CD4-positive, alpha-beta T cell treated with Interleukin-21 for 1 hour (primary cell): ENCODE measurements around the gene SCARB1.

Source experiments
- DNase-seq: peaks from one replicate; pipeline ENCODE4 v3.0.0-alpha.2; 2020

The SCARB1 gene

DNA sequence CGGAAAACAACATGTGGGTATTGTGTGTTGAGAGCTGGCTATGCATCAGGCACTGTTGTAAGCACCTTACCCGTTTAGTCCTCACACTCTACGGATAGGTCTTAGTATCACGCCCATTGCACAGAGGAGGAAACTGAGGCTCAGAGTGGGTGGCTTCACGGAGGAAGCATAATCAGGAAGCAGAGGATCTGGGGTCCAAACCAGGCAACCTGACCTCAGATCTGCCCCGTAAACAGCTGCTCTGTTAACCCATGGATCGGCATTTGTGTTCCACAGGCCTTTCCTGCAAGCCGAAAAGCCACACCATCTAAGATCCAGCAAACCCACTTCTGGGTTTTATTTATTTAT is 107.9 kb downstream of the SCARB1 start:
- DNase-seq, result no peak

DNA sequence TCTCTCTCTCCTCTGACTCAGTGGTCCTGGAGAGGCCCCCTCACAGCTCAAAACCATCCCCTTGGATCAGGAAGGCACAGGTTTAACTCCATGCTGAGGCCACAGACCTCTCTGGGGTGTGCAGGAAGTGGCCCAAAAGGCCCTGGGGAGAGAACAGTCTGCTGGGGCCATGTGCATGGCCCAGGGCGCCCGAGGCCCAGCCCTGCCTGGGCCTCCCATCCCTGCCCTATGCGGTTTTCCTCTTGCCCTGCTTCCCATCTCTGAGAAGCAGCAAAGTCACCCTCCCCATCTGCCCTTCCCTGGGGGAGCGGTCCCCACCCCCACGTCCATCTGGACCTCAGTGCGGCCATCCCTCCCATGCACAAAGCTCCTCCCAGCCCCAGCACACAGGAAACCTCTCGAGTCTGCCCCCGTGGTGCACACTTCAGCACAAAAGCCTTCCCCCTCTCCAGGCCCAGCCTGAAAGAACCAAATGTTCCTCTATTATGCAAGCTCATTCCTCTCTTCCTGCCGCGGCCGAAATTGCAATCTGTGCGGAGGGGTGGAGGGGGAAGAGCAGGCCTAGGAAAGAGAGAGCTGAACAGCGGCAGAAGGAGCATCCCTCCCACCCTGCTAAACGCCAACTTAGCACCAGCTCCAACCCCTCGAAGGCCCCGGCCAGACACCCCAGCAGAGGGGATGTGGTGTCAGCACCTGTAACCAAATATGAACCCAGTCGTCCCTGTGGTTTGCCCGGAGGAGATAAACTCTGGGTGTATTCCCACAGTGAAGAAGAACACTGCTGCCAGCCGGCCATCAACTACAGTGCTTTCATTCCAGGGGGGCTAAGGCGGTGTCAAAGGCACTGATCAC is 108.5 kb downstream of the SCARB1 start:
- peak; percentile 29 for DNase-seq

- DNase-seq, result no peak
These were observed 109.2 kb downstream of the SCARB1 start for GRCh38 chr12:124754491-124754890.

- no peak for DNase-seq
These were observed 109.7 kb downstream of the SCARB1 start for GRCh38 chr12:124753993-124754392.

DNA sequence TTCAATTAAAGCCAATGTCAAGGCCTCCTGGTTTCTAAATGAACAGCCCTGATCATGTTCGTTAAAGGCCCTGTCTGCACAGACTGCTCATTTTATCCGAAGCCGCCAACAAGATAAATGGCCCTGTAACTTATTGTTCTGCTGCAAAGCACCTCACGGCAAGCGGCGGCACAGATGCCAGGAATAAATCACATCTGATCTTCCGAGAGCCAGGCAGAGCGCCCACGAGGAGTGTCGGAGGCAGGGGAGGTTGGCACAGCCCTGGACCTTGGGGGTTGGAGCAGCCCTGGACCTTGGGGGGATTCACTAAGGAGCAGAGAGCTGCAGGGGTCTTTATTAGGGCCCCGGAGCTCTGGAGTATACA is 110.5 kb downstream of the SCARB1 start:
- no peak for DNase-seq

- no peak for DNase-seq
These were observed 111.0 kb downstream of the SCARB1 start for GRCh38 chr12:124752437-124753227.

DNA sequence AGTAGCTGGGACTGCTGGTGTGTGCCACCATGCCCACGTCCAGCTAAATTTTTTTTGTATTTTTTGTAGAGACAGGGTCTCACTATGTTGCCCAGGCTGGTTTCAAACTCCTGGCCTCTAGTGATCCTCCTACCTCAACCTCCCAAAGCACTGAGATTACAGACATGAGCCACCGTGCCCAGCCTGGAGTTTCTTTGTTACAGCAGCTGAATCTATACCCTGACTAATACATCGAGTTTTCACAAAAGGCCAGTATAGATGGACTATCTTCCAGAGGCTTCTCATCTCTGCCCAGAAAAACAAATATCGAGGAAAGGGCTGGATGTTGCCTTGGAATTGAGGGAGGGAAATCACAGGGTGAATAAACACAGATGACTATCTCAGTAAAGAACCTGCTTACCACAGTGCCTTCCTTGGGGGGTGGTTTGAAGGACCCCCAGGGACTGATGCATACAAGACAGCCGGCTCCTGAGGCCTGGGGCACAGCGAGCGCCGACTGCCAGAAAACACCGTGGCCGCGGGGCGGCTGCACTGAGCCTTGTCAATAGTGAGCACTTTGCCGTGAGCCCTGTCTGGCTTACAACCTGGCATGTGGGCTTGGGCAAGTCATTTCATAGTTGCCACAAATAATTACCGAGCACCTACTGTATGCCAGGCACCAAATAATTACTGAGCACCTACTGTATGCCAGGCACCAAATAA is 111.9 kb downstream of the SCARB1 start:
- DNase-seq, result no peak

DNA sequence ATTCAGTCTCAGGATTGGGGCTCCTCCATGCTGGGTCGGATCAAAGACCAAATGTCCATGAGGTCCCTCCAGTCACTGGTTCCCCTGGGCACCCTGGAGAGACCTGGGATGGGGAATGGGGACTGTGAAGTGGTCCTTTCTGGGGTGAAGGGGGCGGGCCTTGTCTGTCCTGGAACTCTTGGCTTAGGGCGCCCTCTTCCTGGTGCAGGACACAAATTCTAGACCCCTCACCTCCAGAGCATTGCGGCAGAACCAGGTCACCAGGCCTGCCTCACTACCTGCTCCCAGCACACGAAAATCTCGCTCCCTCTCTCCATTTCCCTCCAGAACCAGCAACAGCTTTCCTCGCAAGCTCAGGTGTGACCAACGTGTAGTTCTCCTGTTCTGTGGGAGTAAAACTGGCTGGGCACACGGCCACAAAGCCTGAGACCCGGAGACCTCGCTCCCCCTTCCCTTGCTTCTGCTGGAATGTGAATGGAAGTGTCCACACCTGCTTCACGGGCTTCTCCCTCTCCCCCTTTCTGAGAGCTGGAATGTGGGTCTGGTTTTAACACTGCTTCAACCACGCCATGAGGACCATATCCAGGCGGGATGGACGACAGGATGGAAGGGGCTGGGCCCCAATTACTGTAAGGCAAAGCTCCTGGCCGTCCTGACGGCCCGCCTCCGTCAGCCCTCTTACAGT is 112.7 kb downstream of the SCARB1 start:
- no peak for DNase-seq

GRCh38 chr12:124750149-124750656 is 113.5 kb downstream of the SCARB1 start:
- no peak for DNase-seq

GRCh38 chr12:124749725-124750124 is 113.9 kb downstream of the SCARB1 start:
- no peak for DNase-seq

GRCh38 chr12:124747426-124748161 is 116.1 kb downstream of the SCARB1 start:
- DNase-seq, result no peak

GRCh38 chr12:124746649-124747425 is 116.8 kb downstream of the SCARB1 start:
- DNase-seq, result no peak

DNA sequence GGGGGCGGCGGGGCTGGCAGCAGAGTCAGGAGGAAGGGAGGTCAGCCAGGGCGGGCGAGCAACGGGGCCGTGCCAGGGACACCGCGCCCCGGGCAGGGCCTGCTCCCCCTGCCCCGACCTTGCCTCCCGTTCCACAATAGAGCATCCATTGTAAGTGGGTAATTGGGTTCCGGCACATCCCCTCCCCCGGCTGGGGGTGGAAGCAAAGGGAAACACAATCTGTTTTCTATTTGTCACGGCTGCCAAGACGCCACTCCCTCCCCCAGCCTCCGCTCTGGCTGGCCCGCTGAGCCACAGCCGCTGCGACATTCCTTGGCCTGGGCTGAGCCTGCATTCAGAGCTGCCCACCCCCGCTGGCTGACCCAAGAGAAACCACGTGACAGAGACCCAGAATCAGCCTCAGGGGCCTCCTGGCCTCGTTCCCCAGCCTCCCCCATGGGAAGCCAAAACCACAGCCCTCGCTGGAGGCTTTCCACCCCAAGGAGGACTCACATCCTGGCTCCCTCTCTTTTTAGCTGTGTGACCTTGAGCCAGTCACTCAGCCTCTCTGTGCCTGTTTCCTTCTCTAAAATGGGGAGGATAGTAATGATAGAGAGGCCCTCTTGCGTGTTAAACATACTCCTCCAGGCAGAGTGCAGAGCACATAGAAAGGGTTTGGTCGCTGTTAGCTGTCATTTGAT is 117.6 kb downstream of the SCARB1 start:
- no peak for DNase-seq

- DNase-seq, result no peak
These were observed 118.2 kb downstream of the SCARB1 start for GRCh38 chr12:124745465-124745890.

DNA sequence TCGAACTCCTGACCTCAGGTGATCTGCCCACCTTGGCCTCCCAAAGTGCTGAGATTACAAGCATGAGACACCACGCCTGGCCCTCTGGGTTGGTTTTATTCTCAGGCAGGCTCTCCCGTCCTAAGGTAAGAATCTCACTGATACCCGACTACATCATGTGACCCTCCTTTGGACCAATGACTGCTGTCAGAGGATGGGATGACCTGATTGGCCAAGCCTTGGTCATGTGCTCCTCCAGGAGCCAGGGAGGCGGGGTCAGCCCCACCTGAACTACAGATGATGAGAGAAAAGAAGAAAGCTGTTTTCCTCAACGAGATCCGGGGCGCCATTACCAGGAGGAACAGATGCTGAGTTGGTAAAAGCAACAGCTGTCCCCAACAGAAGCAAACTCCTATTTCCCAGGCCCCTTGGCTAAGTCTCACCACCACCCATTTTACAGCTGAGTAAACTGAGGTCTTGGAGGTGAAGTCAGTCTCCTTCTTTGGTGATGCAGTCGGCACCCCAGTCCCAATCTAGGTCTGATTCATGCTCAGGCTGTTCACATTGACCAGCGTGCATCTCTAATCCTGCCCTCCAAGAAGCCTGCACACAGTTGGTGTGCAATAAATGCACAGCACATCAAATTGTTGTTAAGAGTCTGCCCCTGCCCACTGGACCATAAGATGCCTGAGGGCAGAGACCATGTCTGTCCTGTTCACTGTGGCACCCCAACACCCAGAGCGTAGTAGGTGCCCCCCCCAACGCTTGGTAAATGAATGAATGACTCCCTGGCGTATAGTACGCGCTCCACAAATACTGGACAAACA is 118.8 kb downstream of the SCARB1 start:
- DNase-seq, result no peak

DNA sequence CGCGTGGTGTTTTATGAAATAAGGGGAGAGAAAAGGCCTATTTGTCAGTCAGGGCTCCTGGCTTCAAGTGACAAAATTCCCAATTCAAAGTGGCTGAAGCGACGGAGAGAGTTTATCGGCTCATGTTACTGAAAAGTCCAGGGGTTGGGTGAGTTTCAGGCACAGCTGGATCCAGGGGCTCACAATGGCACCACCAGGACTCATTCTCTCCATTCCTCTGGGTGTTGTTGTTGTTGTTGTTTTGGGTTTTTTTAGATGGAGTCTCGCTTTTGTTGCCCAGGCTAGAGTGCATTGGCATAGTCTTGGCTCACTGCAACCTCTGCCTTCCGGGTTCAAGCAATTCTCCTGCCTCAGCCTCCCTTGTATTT is 119.4 kb downstream of the SCARB1 start:
- DNase-seq, result no peak

GRCh38 chr12:124743479-124744272 is 120.0 kb downstream of the SCARB1 start:
- no peak for DNase-seq

DNA sequence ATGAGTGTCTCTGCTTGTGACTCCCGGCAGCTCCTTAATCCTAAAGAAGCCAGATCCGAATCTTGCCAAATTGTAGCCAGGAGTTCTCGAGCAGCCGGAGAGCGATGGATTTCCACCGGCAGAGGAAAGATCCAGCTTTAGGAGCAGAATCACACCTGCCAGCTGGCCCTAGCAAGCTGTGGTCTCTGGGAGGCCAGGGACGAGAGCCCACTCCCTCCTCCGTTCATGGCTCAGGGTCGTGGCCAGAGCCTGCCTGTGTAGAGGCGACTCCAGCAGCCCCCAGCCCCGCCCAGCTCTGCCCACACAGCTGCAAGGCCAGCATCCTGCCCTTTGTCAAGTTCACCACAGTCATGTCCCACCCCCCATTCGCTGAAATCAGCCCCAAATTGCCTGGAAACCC is 121.0 kb downstream of the SCARB1 start:
- DNase-seq, result no peak

DNA sequence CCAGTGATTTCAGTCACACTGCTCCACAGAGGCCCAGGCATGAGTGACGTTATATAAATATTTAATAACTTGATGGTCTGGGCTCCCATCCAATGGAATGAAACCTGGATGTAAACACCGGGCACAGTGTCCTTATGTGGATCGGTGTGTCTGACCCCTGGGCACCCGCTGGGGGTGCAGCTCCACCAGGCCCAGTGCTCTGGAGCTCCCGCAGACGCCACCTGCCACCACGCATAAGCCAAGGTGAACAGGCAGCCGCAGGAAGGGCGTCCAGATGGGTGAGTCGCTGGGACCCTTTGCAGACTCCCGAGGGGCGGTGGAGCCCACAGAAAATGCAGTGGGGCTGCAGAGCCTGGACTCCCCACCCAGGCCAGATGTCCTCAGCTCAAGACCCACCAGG is 121.6 kb downstream of the SCARB1 start:
- no peak for DNase-seq
